Neural progenitor cell (in vitro differentiated cells): ENCODE measurements around the gene ADAMTS20.

ENCODE experiments used
- EZH2phosphoT487 ChIP-seq: fragments of 200-600 bp; sonication (generic); IDR thresholded peaks from 2 replicates; pipeline ENCODE4 v1.6.1; 2017; ENCODE audit warnings: antibody characterized with exemption
- TF ChIP-seq, protein P1 (sequence below): fragments of 200-600 bp; sonication (generic); IDR thresholded peaks from 2 replicates; pipeline ENCODE4 v1.5.1; 2017; ENCODE audit warnings: antibody characterized with exemption, mild to moderate bottlenecking

DNA sequence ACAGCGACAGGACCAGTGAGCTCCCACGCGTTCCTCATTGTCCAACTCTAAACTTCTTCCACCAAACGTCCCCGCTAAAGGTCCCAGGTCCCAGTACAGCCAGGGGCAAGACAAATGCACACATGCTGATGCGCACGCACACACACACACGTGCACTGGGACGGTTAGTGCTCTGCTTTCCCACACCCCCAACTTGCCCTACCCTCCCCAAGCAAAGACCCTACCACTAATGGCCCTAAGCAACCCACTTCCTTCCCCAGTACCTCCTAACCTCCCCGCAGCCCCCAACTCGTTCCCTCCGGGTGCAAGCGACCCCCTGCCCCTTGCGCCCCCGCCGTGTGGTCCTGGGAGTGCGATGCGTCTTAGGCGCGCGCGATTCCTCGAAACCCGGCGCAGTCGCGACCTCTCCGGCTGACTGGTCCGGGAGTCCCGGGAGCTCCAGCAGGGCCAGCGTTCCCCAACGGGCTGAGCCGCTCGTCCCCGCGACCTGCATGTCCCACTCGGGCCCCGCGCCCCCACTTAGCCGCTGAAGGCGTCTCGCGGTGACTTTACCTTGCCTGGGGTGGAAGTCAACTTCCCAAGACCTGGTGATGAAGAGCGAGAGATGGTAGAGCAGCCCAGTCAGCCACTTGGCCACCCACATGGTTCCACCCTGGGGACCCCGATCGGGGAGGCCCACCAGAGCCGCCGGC lies 578 bp downstream of the ADAMTS20 start:
- TF ChIP-seq, protein P1, sequence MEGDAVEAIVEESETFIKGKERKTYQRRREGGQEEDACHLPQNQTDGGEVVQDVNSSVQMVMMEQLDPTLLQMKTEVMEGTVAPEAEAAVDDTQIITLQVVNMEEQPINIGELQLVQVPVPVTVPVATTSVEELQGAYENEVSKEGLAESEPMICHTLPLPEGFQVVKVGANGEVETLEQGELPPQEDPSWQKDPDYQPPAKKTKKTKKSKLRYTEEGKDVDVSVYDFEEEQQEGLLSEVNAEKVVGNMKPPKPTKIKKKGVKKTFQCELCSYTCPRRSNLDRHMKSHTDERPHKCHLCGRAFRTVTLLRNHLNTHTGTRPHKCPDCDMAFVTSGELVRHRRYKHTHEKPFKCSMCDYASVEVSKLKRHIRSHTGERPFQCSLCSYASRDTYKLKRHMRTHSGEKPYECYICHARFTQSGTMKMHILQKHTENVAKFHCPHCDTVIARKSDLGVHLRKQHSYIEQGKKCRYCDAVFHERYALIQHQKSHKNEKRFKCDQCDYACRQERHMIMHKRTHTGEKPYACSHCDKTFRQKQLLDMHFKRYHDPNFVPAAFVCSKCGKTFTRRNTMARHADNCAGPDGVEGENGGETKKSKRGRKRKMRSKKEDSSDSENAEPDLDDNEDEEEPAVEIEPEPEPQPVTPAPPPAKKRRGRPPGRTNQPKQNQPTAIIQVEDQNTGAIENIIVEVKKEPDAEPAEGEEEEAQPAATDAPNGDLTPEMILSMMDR, result peak; percentile 13
- peak; percentile 11 for TF ChIP-seq EZH2phosphoT487
